GM12878 (cell line): ENCODE results near the gene HES7.

Experiments
- CTCF ChIP-seq, 3 experiments: IDR thresholded peaks in 2 of 3; conservative IDR thresholded peaks in 1 of 3; 2 replicates each; pipeline ENCODE4 v1.5.1; 2011; ENCODE audit warnings: low read depth in 3 of 3, low read length in 3 of 3, mild to moderate bottlenecking in 3 of 3, control low read depth in 2 of 3, moderate library complexity in 2 of 3, inconsistent platforms in 1 of 3, mixed read lengths in 1 of 3; ENCODE audit not compliant: control insufficient read depth in 2 of 3, insufficient read depth in 1 of 3; ENCODE audit errors: extremely low read depth in 1 of 3
- EGR1 ChIP-seq, 2 experiments: IDR thresholded peaks; 1 replicate in 1 of 2; 2 replicates in 1 of 2; pipeline ENCODE4 v1.6.1; 2011 to 2012; ENCODE audit warnings: low read depth in 2 of 2, low read length in 2 of 2, borderline replicate concordance in 1 of 2, mild to moderate bottlenecking in 1 of 2, moderate library complexity in 1 of 2
- MTA2 ChIP-seq: fragments of 450-650 bp; IDR thresholded peaks from 2 replicates; pipeline ENCODE4 v1.6.1; 2016; ENCODE audit warnings: low read depth, mild to moderate bottlenecking, moderate library complexity
- SP1 ChIP-seq: IDR thresholded peaks from one replicate; pipeline ENCODE4 v1.6.1; 2011; ENCODE audit warnings: low read depth, low read length
- TARDBP ChIP-seq: IDR thresholded peaks from 2 replicates; pipeline ENCODE4 v1.6.1; 2016; ENCODE audit warnings: borderline replicate concordance
- TF ChIP-seq, protein P1 (sequence below): IDR thresholded peaks from 2 replicates; pipeline ENCODE4 v1.6.1; 2011; ENCODE audit warnings: borderline replicate concordance, low read depth, mild to moderate bottlenecking, moderate library complexity, mixed read lengths, low read length; ENCODE audit not compliant: insufficient read depth; ENCODE audit errors: extremely low read length

DNA sequence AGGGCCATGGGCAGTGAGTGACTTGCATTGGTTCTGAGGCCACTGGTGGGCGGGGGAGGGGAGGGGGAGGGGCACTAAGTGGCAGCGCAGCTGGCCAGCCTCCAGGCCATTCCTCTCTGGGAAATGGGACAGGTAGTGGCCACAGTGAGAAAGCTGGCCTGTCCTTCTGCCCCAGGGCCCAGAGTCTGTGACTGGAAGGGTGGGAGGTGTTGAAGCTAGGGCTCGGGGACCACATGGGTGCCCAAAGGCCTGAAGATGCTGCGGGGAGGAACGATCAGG lies 36.0 kb downstream of the HES7 start:
- TF ChIP-seq MTA2 (no peak), SP1 (no peak), CTCF (IDR thresholded peaks at IDR 0.05 in 2 of 3, conservative IDR thresholded peaks at IDR 0.05 in 1 of 3; ENCODE audit: control insufficient read depth in 2 of 3, extremely low read depth in 1 of 3, insufficient read depth in 1 of 3, low read depth in 3 of 3, low read length in 3 of 3) (no peak), TARDBP (no peak), EGR1 (IDR thresholded peaks at IDR 0.05; ENCODE audit: borderline replicate concordance in 1 of 2, low read depth in 2 of 2, low read length in 2 of 2) (no peak)
- TF ChIP-seq, protein P1, sequence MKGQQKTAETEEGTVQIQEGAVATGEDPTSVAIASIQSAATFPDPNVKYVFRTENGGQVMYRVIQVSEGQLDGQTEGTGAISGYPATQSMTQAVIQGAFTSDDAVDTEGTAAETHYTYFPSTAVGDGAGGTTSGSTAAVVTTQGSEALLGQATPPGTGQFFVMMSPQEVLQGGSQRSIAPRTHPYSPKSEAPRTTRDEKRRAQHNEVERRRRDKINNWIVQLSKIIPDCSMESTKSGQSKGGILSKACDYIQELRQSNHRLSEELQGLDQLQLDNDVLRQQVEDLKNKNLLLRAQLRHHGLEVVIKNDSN, result no peak
